ENCODE measurements around the gene ZFAND3.

DNA sequence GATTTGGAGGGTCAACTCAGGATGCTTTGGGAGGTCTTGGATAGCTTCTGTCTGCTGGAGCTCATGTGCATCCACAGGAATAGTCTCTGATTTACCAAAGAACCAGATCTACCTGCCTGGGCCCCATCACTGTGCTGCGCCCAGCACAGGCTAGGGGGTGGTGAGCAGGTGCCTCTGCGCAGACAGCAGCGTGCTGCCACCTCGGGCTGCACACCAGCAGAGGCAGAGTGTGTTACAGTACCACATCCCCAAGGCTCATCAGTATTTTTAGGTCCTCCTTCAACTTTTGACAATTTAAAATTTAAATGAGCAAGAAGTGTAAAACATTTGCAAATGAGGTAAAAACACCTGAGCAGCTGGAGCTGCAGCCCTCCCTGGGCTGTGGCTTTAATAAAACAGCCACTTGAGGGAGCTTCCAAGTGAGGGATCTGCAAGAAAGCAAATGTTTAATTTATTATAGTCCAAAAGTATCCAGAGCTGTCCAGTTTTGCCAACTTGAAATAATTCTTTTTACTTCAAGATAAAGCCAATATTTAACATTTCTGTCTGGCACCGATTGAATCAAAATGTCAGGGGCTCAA lies 324.9 kb downstream of the ZFAND3 start:
- TF ChIP-seq, protein P1, sequence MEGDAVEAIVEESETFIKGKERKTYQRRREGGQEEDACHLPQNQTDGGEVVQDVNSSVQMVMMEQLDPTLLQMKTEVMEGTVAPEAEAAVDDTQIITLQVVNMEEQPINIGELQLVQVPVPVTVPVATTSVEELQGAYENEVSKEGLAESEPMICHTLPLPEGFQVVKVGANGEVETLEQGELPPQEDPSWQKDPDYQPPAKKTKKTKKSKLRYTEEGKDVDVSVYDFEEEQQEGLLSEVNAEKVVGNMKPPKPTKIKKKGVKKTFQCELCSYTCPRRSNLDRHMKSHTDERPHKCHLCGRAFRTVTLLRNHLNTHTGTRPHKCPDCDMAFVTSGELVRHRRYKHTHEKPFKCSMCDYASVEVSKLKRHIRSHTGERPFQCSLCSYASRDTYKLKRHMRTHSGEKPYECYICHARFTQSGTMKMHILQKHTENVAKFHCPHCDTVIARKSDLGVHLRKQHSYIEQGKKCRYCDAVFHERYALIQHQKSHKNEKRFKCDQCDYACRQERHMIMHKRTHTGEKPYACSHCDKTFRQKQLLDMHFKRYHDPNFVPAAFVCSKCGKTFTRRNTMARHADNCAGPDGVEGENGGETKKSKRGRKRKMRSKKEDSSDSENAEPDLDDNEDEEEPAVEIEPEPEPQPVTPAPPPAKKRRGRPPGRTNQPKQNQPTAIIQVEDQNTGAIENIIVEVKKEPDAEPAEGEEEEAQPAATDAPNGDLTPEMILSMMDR (IDR thresholded peaks at IDR 0.05), result no peak
- no peak for TF ChIP-seq EZH2 (IDR thresholded peaks at IDR 0.05; ENCODE audit: borderline replicate concordance, insufficient read depth, low read depth, low read length, poor library complexity, severe bottlenecking)
